Activated CD4-positive, alpha-beta T cell treated with anti-CD3 and anti-CD28 coated beads, Interleukin-2, amount 50 U/mL, for 48 hours (primary cell): ENCODE results near the gene GALK1.
"Not testable (repeated sequence)": the region's sequence is repeated elsewhere in the genome, so short reads cannot be mapped to it uniquely, and the experiment has no call there.

ENCODE experiments used
- DNase-seq, 2 experiments: peaks; one replicate each; pipeline ENCODE4 v3.0.0-alpha.2; 2020

Gene GALK1

GRCh38 chr17:75783803-75784472, 18.9 kb upstream of the GALK1 start:
- DNase-seq, result peak in 1 of 2 experiments; percentile 34

GRCh38 chr17:75783069-75783783, 18.2 kb upstream of the GALK1 start:
- no peak for DNase-seq

- no peak for DNase-seq
Measured at GRCh38 chr17:75779987-75780889, 15.2 kb upstream of the GALK1 start.

GRCh38 chr17:75779250-75779986, 14.4 kb upstream of the GALK1 start:
- peak; percentile 90 to 93 for DNase-seq

GRCh38 chr17:75778861-75779249, 13.9 kb upstream of the GALK1 start:
- DNase-seq, result peak; percentile 74 to 80

- DNase-seq, result not testable (repeated sequence)
Measured at GRCh38 chr17:75778066-75778860, 13.3 kb upstream of the GALK1 start.

- no peak for DNase-seq
Measured at GRCh38 chr17:75777296-75777922, 12.4 kb upstream of the GALK1 start.

GRCh38 chr17:75776386-75777295, 11.6 kb upstream of the GALK1 start:
- DNase-seq, result peak; percentile 31 to 43

- no peak for DNase-seq
Measured at GRCh38 chr17:75774991-75775668, 10.1 kb upstream of the GALK1 start.

GRCh38 chr17:75774471-75774990, 9.5 kb upstream of the GALK1 start:
- no peak for DNase-seq

GRCh38 chr17:75773808-75774470, 8.9 kb upstream of the GALK1 start:
- DNase-seq, result no peak

GRCh38 chr17:75773121-75773807, 8.3 kb upstream of the GALK1 start:
- no peak for DNase-seq

GRCh38 chr17:75771334-75772281, 6.6 kb upstream of the GALK1 start:
- no peak for DNase-seq

GRCh38 chr17:75769536-75769935, 4.5 kb upstream of the GALK1 start:
- no peak for DNase-seq

- no peak for DNase-seq
Measured at GRCh38 chr17:75767881-75768280, 2.9 kb upstream of the GALK1 start.

GRCh38 chr17:75765981-75766380, 989 bp upstream of the GALK1 start:
- DNase-seq, result no peak

- DNase-seq, result no peak
Measured at GRCh38 chr17:75764417-75764710, 628 bp downstream of the GALK1 start.
